Raji (cell line): ENCODE results near the gene LUZP1.

Experiments
- POLR2A ChIP-seq: IDR thresholded peaks from 2 replicates; pipeline ENCODE4 v1.6.1; 2011; ENCODE audit warnings: low read depth, low read length, control low read depth; ENCODE audit not compliant: insufficient read depth

Gene LUZP1

GRCh38 chr1:23168445-23169194, at the start of gene LUZP1:
Gene LUZP1 (minus strand): TSS chr1:23168856.
- peak; percentile 82 for TF ChIP-seq POLR2A

- no peak for TF ChIP-seq POLR2A
These were observed 48.9 kb upstream of the LUZP1 start, which contains the start of gene HTR1D for GRCh38 chr1:23217421-23218115. Gene HTR1D (minus strand): TSS chr1:23217502. CDS start chr1:23194219, 23,283 bp downstream.

- no peak for TF ChIP-seq POLR2A
These were observed 48.2 kb upstream of the LUZP1 start for GRCh38 chr1:23216771-23217420.

GRCh38 chr1:23215751-23216449, 47.2 kb upstream of the LUZP1 start:
- no peak for TF ChIP-seq POLR2A

- TF ChIP-seq POLR2A = no peak
These were observed 46.6 kb upstream of the LUZP1 start for GRCh38 chr1:23215291-23215690.

- TF ChIP-seq POLR2A = no peak
These were observed 46.0 kb upstream of the LUZP1 start for GRCh38 chr1:23214640-23215039.

- TF ChIP-seq POLR2A = no peak
These were observed 43.3 kb upstream of the LUZP1 start for GRCh38 chr1:23211955-23212354.

GRCh38 chr1:23210963-23211362, 42.3 kb upstream of the LUZP1 start:
- no peak for TF ChIP-seq POLR2A

GRCh38 chr1:23210351-23210785, 41.7 kb upstream of the LUZP1 start:
- no peak for TF ChIP-seq POLR2A

- no peak for TF ChIP-seq POLR2A
These were observed 41.1 kb upstream of the LUZP1 start for GRCh38 chr1:23209770-23210169.

- no peak for TF ChIP-seq POLR2A
These were observed 39.9 kb upstream of the LUZP1 start for GRCh38 chr1:23208527-23208926.

GRCh38 chr1:23202263-23202749, 33.6 kb upstream of the LUZP1 start:
- no peak for TF ChIP-seq POLR2A

GRCh38 chr1:23200883-23201282, 32.2 kb upstream of the LUZP1 start:
- TF ChIP-seq POLR2A = no peak

GRCh38 chr1:23198373-23198772, 29.7 kb upstream of the LUZP1 start:
- TF ChIP-seq POLR2A = no peak
